HG03342 (cell line): ENCODE data around the gene DDX10.
"Not testable (repeated sequence)": the region's sequence is repeated elsewhere in the genome, so short reads cannot be mapped to it uniquely, and the experiment has no call there.

Experiments used
- ATAC-seq: cut with Tn5 transposase; IDR thresholded peaks from one replicate; pipeline ENCODE4 v1.9.1; 2021; ENCODE audit warnings: mild to moderate bottlenecking, moderate library complexity; ENCODE audit not compliant: unreplicated experiment

DDX10 gene

GRCh38 chr11:108713076-108713790 is 48.4 kb downstream of the DDX10 start:
- peak; percentile 48 for ATAC-seq

GRCh38 chr11:108715239-108715638 is 50.4 kb downstream of the DDX10 start:
- no peak for ATAC-seq

GRCh38 chr11:108718466-108718865 is 53.6 kb downstream of the DDX10 start:
- ATAC-seq: no peak

GRCh38 chr11:108724974-108725689 is 60.3 kb downstream of the DDX10 start:
- ATAC-seq: no peak

- no peak for ATAC-seq
These were observed 61.4 kb downstream of the DDX10 start for GRCh38 chr11:108726077-108726800.

- peak; percentile 40 for ATAC-seq
These were observed 62.8 kb downstream of the DDX10 start for GRCh38 chr11:108727665-108728064.

GRCh38 chr11:108729227-108729871 is 64.5 kb downstream of the DDX10 start:
- no peak for ATAC-seq

- ATAC-seq: no peak
These were observed 67.5 kb downstream of the DDX10 start for GRCh38 chr11:108732395-108732794.

- ATAC-seq: peak; percentile 94
These were observed 68.7 kb downstream of the DDX10 start for GRCh38 chr11:108733479-108734116.

GRCh38 chr11:108734283-108734682 is 69.4 kb downstream of the DDX10 start:
- ATAC-seq: no peak

- ATAC-seq: no peak
These were observed 70.2 kb downstream of the DDX10 start for GRCh38 chr11:108734956-108735559.

- not testable (repeated sequence) for ATAC-seq
These were observed 75.3 kb downstream of the DDX10 start for GRCh38 chr11:108740132-108740531.

- ATAC-seq: no peak
These were observed 79.0 kb downstream of the DDX10 start for GRCh38 chr11:108743851-108744250.

GRCh38 chr11:108748968-108749367 is 84.1 kb downstream of the DDX10 start:
- ATAC-seq: no peak

- peak; percentile 59 for ATAC-seq
These were observed 86.6 kb downstream of the DDX10 start for GRCh38 chr11:108751444-108751843.

GRCh38 chr11:108752297-108752751 is 87.5 kb downstream of the DDX10 start:
- no peak for ATAC-seq

GRCh38 chr11:108754901-108755625 is 90.2 kb downstream of the DDX10 start:
- no peak for ATAC-seq

GRCh38 chr11:108757630-108758029 is 92.8 kb downstream of the DDX10 start:
- ATAC-seq: no peak

- no peak for ATAC-seq
These were observed 93.6 kb downstream of the DDX10 start for GRCh38 chr11:108758458-108758857.
